Measurements from ENCODE around the gene BANF2.

DNA sequence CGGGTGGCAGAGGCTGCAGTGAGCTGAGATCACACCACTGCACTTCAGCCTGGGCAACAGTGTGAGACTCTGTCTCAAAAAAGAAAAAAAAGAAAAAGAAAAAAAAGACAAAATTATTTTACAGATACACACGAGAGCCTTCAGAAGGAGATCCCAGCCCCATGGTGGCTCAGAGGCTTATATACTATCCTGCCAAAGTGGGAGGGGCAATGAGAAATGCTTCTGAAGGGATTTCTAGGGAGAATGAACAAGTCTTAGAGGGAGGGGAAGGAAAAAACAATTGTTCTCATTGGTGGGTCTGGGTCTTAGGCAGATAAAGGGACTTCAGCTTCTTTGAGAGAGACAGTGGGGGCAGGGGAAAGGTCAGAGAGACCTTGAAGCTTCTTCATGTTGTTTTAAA, 76.8 kb downstream of the BANF2 start:
- TF ChIP-seq, protein P1, sequence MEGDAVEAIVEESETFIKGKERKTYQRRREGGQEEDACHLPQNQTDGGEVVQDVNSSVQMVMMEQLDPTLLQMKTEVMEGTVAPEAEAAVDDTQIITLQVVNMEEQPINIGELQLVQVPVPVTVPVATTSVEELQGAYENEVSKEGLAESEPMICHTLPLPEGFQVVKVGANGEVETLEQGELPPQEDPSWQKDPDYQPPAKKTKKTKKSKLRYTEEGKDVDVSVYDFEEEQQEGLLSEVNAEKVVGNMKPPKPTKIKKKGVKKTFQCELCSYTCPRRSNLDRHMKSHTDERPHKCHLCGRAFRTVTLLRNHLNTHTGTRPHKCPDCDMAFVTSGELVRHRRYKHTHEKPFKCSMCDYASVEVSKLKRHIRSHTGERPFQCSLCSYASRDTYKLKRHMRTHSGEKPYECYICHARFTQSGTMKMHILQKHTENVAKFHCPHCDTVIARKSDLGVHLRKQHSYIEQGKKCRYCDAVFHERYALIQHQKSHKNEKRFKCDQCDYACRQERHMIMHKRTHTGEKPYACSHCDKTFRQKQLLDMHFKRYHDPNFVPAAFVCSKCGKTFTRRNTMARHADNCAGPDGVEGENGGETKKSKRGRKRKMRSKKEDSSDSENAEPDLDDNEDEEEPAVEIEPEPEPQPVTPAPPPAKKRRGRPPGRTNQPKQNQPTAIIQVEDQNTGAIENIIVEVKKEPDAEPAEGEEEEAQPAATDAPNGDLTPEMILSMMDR (IDR thresholded peaks at IDR 0.05) = no peak
- TF ChIP-seq POLR2A (IDR thresholded peaks at IDR 0.05) (no peak), POLR2AphosphoS5 (IDR thresholded peaks at IDR 0.05) (no peak)

All from suprapubic skin (tissue), 4 donors.